Vagina (tissue), 2 donors: ENCODE data around the gene LANCL3.

Experiments
- CTCF ChIP-seq, 3 experiments: fragments of 450-650 bp in 2 of 3; fragments of 200-600 bp in 1 of 3; sonication (generic) in 1 of 3; IDR thresholded peaks; one replicate each; pipeline ENCODE4 v1.5.1; 2017 to 2019; ENCODE audit warnings: antibody characterized with exemption in 3 of 3, mild to moderate bottlenecking in 2 of 3, moderate library complexity in 2 of 3
- POLR2A ChIP-seq, 2 donors: fragments of 450-650 bp; IDR thresholded peaks; one replicate each; pipeline ENCODE4 v1.6.1; 2017; ENCODE audit warnings: antibody characterized with exemption in 2 of 2, mild to moderate bottlenecking in 2 of 2, moderate library complexity in 2 of 2
- POLR2AphosphoS5 ChIP-seq, 2 donors: sonication (generic); formaldehyde crosslinking; IDR thresholded peaks; one replicate each; pipeline ENCODE4 v1.9.0; 2017; ENCODE audit warnings: antibody characterized with exemption in 2 of 2, mild to moderate bottlenecking in 2 of 2, low read depth in 1 of 2; ENCODE audit not compliant: insufficient read depth in 1 of 2

- TF ChIP-seq CTCF (IDR thresholded peaks at IDR 0.05) (no peak), POLR2A (IDR thresholded peaks at IDR 0.05) (no peak), POLR2AphosphoS5 (IDR thresholded peaks at IDR 0.05; ENCODE audit: insufficient read depth in 1 of 2, low read depth in 1 of 2) (no peak)
These were observed 35.8 kb downstream of the LANCL3 start for GRCh38 chrX:37607243-37607642.
